Pancreas (tissue), 10 donors: ENCODE data around the gene ABCB8. TPM values are rescaled to one million over a fixed set of nuclear protein-coding genes. Genes with fewer than 3 reads are reported as not detected.

Experiments
- ATAC-seq, 4 donors: fragments of 200-7000 bp; cut with Tn5 transposase; one replicate each; pipeline versions ENCODE4 v1.8.0 to v1.9.1; 2020; ENCODE audit warnings: mild to moderate bottlenecking in 4 of 4, moderate library complexity in 4 of 4
- DNase-seq, 6 donors: peaks; one replicate each; pipeline ENCODE4 v3.0.0-alpha.2; 2020
- FAIRE-seq: peaks from 2 replicates; lab custom pipeline; 2012; peaks lifted over from hg19 to GRCh38; lab: Jason Lieb, UNC
- H3K27ac ChIP-seq, 4 donors: fragments of 200-600 bp; sonication (generic); 1 replicate in 3 of 4; 2 replicates in 1 of 4; pipeline versions ENCODE4 v1.5.0 to v1.8.0; 2020
- H3K27me3 ChIP-seq, 4 donors: fragments of 200-600 bp; one replicate each; pipeline ENCODE4 v1.8.0; 2021
- H3K36me3 ChIP-seq, 3 donors: fragments of 200-600 bp; sonication (generic) in 1 of 3; one replicate each; pipeline versions ENCODE4 v1.5.0 to v1.8.0; 2020 to 2021
- H3K4me1 ChIP-seq, 3 donors: fragments of 200-600 bp; one replicate each; pipeline ENCODE4 v1.8.0; 2021
- H3K4me3 ChIP-seq, 4 donors: fragments of 200-600 bp; sonication (generic) in 2 of 4; one replicate each; pipeline versions ENCODE4 v1.5.0 to v1.8.0; 2020 to 2021
- H3K9me3 ChIP-seq, 4 donors: fragments of 200-600 bp; one replicate each; pipeline ENCODE4 v1.8.0; 2021
- CTCF ChIP-seq, 4 donors: fragments of 200-600 bp; sonication (generic) in 3 of 4; IDR thresholded peaks; one replicate each; pipeline versions ENCODE4 v1.5.0 to v1.8.0; 2021; ENCODE audit warnings: antibody characterized with exemption in 4 of 4
- WGBS, 2 donors: extraction: QIAGEN DNeasy Blood & Tissue Kit; methylation state at CpG; one replicate each; pipeline ENCODE4 v1.1.7; 2013; 5-methylcytosine and 5-hydroxymethylcytosine counted together
- intact Hi-C, 3 donors: fragments of 100-400 bp; cut with DNase I; formaldehyde crosslinking; loops; one replicate each; pipeline versions ENCODE4 v1.11.1 to v1.14.2; 2022
- polyA plus RNA-seq, 2 donors: library from polyadenylated mRNA; stranded (reverse); fragments of 200-250 nt; gene quantifications; one replicate each; pipeline ENCODE4 v1.2.3, GENCODE V29; 2013
- total RNA-seq, 6 donors: library from RNA; stranded (reverse); fragmentation: NEBNext Ultra II Directional in 4 of 6; extraction: Animal tissue kit (Norgen Biotek cat#: 25700) in 4 of 6; gene quantifications; one replicate each; pipeline versions ENCODE4 v1.2.1 to v1.2.4, GENCODE V29; 2021 to 2023
- donor health status: healthy with polysubstance abuse.
- donor health status: DM: no; HTN: no; CAD: no; lungs with moderate emphysema.
- donor health status: DM: no; HTN: no; CAD: no.
- donor health status: control.
- donor health status: control.
- donor health status: Bipolar disorder and iron deficiency.
- donor health status: DM: yes; HTN: yes; CAD: no.
- donor health status: DM: no; HTN: no; CAD: no.
- donor health status: DM: no; HTN: no; CAD: no.
- donor health status: DM: yes; HTN: yes; CAD: no.

Gene ABCB8
- total and polyA plus RNA-seq, 8 donors: 6.1 to 29.0 (median 12.7) TPM

- 16 to 20% methylated on average over 31 of the region's 31 CpGs for WGBS, 2 donors
- Histone ChIP-seq H3K27me3 (peaks cover 0 to 12% (median 0%) of the 10 kb centered on the region in 4 donors), H3K4me1 (no peaks in the 10 kb centered on the region), H3K4me3 (no peak overlapping the region), H3K27ac (no peak overlapping the region), H3K9me3 (no peaks in the 10 kb centered on the region), H3K36me3 (no peaks in the 10 kb centered on the region)
- FAIRE-seq (no peak), ATAC-seq (peak; percentile 36 to 67 (median 56)), DNase-seq (peak in 3 of 6 donors; percentile 45 to 59 (median 49))
- intact Hi-C loops: loop anchor here in 2 of 3 donors (5.0 kb wide), 1 partner anchor 91 kb away; no protein-coding TSS in a partner anchor
- TF ChIP-seq CTCF (IDR thresholded peaks at IDR 0.05): peak; percentile 67 to 72 (median 70)
Measured at GRCh38 chr7:150988230-150989226, 39.7 kb upstream of the ABCB8 start.

GRCh38 chr7:150989456-150989855 is 38.8 kb upstream of the ABCB8 start:
- Histone ChIP-seq H3K36me3 (no peaks in the 10 kb centered on the region), H3K4me3 (no peak overlapping the region), H3K9me3 (no peaks in the 10 kb centered on the region), H3K27me3 (peaks cover 0 to 12% (median 0%) of the 10 kb centered on the region in 4 donors), H3K27ac (no peak overlapping the region), H3K4me1 (no peaks in the 10 kb centered on the region)
- no peak for TF ChIP-seq CTCF (IDR thresholded peaks at IDR 0.05)
- DNase-seq (peak in 2 of 6 donors; percentile 6 to 37), FAIRE-seq (no peak), ATAC-seq (no peak)
- WGBS, 2 donors: 47 to 49% methylated on average over 5 to 7 of the region's 7 CpGs
- intact Hi-C loops: loop anchor here in 2 of 3 donors (5.0 kb wide), 1 partner anchor 92 kb away; no protein-coding TSS in a partner anchor

- intact Hi-C loops: loop anchor here in 1 of 3 donors (10.0 kb wide), 1 partner anchor 96 kb away; no protein-coding TSS in a partner anchor
- ATAC-seq: no peak
- Histone ChIP-seq H3K4me1 (no peaks in the 10 kb centered on the region), H3K27me3 (peaks cover 0 to 6% (median 0%) of the 10 kb centered on the region in 4 donors), H3K9me3 (no peaks in the 10 kb centered on the region), H3K4me3 (no peak within 1 kb of the TSS), H3K36me3 (no peaks in the 10 kb centered on the region), H3K27ac (no peak within 1 kb of the TSS)
- DNase-seq: peak in 2 of 6 donors; percentile 4 to 18
- no peak for FAIRE-seq
- no peak for TF ChIP-seq CTCF (IDR thresholded peaks at IDR 0.05)
- 74 to 75% methylated on average over 12 of the region's 12 CpGs for WGBS, 2 donors
Measured at GRCh38 chr7:150990416-150991186, 37.6 kb upstream of the ABCB8 start, which contains the start of gene NOS3. NOS3 (plus strand) TSS chr7:150991017; CDS start chr7:150993804, 2,787 bp downstream.

GRCh38 chr7:150992051-150992640 is 36.1 kb upstream of the ABCB8 start:
- no peak for FAIRE-seq
- intact Hi-C loops: loop anchor here in 1 of 3 donors (10.0 kb wide), 1 partner anchor 97 kb away; no protein-coding TSS in a partner anchor
- DNase-seq: peak in 1 of 6 donors; percentile 11
- Histone ChIP-seq H3K4me3 (no peak overlapping the region), H3K36me3 (no peaks in the 10 kb centered on the region), H3K27ac (no peak overlapping the region), H3K4me1 (no peaks in the 10 kb centered on the region), H3K9me3 (no peaks in the 10 kb centered on the region), H3K27me3 (no peaks in the 10 kb centered on the region)
- no peak for ATAC-seq
- 69 to 85% methylated on average over 3 to 6 of the region's 6 CpGs for WGBS, 2 donors
- TF ChIP-seq CTCF (IDR thresholded peaks at IDR 0.05): no peak
